HG03159 (cell line): ENCODE measurements around the gene MYH9.

Experiments
- ATAC-seq: cut with Tn5 transposase; IDR thresholded peaks from one replicate; pipeline ENCODE4 v1.9.1; 2021; ENCODE audit warnings: mild to moderate bottlenecking, moderate library complexity; ENCODE audit not compliant: unreplicated experiment

Gene MYH9

DNA sequence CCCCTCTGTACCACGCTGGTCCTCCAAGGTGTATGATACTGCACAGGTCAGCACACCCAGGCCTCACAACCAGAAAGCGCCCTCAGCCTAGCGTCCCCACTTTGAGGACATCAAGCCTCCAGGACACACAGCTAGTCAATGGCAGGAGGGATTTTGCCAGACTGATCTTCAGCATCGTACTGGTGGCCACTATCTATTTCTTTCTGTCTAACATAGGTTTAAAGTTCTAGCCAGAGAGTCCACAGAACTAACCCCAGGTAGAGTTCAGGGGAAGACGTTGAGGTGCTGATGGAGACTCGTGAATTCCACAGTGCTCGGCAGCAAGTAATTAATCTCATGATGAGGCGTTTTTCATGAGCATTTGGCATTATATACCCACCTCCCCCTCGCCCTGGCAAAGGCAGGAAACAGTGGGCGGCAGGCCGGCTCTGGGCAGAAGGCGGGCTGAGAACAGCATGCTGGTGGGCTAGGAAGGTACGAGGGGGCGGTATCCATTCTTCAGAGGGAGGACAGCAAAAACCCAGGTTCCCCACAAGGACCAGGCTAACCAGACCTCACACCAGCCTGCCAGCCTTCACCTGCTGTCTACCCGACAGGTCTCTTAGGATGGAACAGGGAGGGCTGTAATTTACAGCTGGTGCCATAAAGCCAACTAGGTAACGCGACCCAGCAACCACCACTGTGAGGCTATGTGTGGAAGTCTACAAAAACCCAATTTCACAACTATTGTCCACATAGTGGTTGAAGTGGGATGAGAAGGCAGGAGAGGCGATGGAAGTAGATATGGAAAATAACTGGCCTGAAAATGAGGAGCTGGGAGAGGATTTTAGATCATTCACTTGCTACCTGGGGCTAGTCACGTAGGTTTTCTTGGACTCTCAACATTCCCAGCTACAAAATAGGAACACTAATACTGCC lies 18.5 kb downstream of the MYH9 start:
- ATAC-seq: no peak

DNA sequence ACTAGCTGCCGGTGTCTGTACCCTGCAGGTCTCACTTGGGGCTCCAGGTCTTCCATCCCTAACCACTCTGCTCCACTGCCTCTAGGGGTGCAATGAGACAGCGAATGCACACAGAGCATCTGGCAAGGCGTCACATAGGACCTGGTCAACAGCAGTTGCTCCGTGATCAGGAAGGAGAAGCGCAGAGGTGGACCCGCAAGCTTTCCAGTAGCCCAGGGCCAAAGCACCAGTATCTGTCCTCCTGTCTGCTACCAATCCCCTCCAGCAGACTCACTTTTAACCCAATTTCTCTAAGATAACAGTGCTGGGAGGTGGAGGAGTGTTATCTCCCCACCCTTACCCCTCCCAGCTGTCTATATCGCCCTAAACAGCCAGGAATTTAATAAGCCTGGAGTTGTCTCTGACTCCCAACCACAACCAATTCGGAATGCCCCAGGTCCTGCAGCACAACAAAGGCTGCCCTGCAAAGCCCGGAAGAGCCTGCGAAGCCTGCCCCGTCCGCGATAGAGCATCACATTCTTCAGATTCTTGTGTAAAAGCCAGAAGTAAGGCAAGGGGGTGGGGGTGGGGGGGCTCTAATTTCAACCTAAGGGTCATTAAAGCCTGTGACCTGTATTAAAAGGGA lies 19.3 kb downstream of the MYH9 start:
- no peak for ATAC-seq

DNA sequence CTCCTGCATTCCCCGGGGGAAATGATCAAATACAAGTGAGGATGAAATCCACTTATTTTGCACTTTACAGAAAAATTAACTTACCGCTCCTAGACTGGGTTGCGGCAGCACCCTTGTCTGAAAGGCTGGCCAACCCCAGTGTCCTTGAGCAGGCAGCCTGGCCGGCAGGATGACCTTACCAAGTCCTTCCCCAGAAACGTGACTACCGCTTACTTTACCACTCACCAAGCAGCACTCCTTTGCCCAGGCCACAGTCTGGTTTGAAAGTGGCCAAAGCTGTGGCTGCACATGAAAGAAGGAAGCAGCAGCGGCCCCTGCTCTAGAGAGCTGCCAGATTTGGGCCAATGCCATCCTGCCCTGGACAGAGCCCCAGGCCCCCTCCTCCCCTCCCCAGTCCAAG lies 20.3 kb downstream of the MYH9 start:
- ATAC-seq: no peak

DNA sequence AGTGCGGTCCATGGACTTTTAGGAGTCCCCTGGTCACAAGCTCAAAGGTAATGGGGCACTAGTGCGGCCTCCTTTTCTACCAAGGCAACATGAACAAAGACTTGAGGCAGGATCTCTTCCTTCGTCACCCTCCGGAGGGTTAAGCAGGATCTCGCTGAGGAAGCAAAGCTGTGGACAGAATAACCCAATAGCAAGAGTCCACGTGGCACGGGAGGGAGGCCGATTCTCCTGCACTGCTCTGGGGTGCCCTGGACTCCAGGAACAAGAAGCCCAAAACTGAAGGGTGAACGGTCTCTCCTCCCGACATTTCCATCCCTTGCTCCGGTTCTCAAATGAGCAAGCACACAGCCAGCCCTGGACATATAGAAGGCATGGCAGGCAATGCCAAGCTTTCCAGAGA lies 20.7 kb downstream of the MYH9 start:
- no peak for ATAC-seq

DNA sequence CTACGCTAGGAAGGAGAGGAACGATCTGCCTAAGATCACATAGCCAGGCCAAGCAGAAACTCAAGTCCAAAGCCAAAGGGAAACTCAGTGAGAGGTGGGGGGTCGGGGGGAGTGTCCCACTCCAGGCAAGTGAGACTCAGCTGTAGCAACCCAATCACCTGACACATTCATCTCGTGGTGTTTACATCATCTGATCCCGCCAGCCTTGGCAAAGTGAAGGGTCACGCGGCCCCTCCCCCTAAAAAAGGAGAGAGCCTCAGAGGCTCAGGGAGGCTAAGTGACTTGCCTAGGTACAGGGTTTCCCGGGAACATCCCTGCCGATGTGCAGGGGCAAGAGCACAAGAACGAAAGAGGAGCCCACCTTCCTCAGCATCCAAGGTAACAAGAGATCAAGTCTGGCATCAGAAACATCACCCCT lies 21.5 kb downstream of the MYH9 start:
- no peak for ATAC-seq

DNA sequence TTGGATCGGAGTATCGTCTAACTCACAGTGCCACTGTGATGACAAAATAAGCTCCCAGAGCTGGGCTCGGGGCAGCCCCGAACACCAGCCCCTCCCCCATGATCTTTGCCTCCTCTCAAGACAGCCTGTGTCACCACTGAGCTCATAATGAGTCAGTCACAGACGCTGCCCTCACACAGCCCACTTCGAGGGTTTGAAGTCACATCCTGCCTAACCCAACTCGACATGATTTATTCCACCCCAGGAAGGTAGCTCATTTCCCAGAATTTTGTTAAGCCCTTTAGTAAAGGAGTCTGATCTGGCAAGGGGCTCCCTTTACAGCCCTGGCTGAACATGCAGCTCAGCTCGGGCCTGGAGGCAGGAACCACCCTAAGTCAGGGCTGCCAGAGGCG lies 22.8 kb downstream of the MYH9 start:
- ATAC-seq: no peak

DNA sequence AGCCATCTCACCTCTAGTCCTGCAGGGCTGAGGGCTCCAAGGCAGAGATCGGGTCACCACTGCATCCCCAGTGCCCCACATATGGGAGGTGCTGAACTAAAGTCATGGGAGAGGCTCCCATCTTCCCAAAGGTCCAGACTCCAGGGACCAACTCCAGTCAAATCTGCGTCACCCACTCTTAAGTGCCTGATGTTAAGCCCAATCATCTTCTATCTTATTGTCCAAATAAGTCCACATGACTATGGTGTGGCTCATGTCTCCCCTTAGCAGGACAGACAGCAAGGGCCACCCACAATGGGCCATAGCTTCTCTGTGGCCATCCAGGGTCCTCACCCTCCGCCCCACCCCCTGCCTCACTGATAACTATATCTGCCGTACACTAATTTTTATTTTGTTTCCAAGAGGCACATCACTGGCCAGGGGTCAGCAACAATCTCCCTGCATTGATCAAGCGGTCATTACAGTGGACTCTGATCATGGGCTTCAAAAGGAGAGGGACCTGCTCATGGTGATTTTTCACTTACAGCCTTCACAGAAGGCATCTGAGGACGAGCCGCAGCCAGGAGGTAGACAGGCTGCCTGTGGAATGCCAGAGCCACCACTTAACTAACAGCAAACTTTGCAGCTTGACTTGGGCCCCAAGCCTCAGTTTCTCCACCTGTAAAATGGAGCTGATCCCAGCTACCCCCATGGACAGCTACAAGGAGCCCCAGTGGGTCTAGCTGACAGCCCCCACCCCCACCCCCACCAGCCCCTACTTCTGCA lies 23.3 kb downstream of the MYH9 start:
- ATAC-seq: no peak

DNA sequence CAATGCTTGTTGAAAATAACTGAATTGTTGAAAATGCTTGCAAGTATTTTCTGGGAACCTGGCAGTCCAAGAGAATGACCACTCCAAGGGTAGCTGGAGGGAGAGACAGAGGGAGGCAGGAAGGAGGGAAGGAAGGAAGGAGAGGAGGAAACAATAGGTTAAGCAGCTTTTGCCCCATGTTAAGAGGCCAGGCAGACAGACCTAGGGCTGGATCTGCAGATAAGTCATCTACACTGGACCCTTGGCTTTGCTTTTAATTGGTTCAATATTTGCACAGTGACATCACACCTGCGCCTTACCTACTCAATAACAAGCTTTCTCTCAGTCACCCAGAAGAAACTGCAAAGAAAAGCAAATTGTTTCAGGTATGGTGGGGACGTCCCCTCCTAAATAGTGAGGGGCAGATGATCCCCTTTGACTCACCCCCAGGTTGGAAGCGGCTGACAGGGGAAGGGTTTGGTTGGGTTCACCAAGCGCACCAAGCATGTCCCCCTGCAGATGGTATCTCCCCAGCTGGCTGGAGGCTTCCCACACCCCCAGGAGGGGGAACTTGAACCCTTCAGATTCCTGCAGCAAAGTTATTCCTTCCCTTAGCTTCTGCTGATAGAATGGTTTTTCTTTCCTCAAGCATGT lies 24.3 kb downstream of the MYH9 start:
- no peak for ATAC-seq

DNA sequence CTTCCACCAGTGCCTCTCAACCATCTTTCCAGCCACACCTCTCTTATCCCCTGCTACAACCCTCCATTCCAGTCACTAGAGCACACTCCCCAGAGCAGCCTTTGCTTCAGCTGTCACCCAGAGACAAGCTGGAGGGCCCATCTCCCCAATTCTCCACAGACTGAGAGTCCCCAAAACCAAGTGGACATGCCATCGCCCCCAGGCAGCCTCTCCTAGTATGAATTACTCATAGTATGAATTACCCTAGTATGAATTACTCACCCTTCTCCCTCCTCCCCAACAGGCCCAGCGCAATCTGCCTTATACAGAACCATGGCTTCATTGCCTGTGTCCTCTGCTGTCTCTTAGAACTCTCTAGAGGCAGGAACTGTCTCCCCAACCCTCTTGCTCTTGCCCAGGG lies 24.8 kb downstream of the MYH9 start:
- no peak for ATAC-seq

DNA sequence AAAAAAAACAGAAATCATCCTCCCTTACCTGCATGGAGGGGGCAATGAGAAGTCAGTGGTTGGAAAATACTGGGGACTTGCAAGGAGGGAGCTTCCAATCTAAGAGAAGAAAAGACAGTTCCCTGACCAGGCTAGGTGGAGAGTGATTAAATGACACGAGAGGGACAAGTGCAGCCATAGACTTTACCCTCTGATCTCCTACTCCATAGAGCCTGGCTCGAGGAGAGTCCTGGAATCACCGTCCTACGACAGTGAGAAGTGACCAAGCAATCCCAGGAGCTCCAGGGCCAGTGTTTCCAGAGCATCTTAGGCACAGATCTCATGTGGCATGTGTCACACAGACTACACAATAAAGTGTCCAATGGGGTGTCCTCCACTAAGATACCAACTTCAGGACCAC lies 25.7 kb downstream of the MYH9 start:
- no peak for ATAC-seq

DNA sequence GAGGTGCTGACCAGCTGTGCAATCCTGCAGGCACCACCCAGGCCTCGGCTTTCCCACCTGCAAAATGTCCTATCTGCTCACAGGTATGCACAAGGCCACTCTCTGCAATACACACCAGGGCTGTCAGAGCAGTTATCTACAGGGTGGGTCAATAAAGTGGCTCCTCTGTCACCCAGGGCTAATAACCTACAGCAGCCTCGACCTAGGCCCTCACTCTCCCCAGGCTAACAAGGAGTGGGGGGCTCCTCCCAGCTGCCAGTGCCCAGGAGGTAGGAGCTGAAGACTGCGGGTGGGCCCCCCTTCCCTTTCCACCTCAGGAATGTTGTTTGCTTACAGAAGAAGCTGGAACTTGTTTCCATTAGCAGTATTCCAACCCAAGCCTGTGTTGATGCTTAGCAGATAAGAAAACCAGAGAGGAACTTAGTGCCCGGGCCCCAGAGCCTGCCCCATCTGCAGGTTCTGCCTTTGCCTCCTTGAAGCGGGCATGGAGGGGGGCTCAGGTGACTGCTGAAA lies 26.8 kb downstream of the MYH9 start:
- ATAC-seq: no peak

DNA sequence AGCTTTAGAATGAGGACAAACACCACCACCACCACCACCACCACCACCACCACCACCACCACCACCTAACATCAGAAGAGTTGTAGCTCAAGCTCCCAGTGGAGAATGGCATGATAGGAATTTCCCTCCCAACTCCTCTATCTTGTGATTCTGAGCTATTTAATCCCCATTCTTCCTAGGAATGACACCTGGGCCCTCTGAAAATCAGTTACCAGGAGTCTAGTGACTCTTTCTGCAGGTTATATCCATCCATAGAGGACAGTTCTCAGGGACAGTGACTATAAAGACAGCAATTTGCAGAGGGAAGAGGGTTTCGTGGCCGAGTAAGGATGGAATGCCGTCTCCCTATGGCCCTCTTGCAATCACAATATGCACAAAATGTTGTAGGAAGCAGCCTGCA lies 27.8 kb downstream of the MYH9 start:
- ATAC-seq: no peak

DNA sequence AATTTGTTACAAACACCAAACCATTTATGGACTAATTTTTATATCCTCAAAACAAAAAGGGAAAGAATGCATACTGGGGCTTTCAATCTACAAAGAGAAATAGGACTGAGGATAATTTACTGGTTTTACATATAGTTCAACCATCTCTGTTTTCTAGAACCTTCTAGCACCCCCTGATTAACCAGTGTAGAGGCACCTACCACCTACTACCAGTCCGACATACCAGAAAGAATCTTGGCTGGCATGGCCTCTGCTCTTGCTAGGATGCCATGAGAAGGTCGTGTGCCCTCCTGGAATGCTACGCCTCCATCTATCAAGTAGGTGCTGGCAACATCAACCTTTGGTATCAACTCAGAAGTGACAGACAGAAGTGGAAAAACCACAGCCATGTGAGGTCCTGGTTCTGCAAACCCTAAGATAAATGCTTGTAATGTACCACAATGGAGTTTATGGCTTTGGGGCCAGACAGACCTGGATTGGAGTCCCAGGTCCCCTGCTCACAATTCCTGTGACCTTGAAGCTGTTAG lies 28.2 kb downstream of the MYH9 start:
- no peak for ATAC-seq

DNA sequence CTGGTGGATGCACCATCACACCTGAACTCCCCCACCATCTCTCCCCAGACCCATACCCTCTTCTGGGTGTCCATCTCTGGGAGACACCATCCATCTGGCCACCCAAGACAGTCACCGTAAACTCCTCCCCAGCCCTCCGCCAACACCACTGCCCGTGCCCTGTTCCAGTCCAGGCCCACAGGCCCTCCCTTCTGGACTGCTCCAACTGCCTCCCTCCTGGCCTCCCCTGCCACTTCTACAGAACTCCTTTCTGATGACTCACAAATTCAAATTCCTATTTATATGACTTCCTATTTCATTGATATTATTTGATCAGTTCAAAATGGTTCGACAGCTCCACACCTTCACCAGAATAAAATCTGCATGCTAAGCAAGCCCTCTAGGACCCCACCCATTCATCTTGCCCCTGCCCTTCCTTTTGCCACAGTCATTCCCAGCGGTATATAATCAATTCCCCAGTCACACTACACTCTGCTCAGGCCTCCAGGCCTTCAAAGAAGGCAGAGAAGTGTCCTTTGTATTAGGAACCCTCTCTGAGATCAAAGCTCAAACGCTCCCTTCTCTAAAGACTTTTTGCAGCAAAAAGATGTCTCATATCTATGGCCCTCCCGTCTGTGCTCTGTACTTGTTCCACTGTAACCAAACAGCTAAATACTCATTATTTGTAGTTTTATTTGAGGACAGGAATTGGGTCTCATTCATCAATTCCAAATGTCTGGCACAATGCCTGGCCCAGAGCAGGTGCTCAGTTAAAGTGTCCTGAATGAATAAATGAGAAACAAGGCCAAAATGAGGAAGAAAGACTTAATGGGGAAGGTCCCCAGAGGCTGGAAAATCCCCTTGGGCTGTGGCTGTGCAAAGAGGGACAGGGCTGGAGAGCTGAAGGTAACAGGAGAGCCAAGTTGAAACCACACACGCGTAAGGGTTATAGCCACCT lies 29.0 kb downstream of the MYH9 start:
- ATAC-seq: no peak

DNA sequence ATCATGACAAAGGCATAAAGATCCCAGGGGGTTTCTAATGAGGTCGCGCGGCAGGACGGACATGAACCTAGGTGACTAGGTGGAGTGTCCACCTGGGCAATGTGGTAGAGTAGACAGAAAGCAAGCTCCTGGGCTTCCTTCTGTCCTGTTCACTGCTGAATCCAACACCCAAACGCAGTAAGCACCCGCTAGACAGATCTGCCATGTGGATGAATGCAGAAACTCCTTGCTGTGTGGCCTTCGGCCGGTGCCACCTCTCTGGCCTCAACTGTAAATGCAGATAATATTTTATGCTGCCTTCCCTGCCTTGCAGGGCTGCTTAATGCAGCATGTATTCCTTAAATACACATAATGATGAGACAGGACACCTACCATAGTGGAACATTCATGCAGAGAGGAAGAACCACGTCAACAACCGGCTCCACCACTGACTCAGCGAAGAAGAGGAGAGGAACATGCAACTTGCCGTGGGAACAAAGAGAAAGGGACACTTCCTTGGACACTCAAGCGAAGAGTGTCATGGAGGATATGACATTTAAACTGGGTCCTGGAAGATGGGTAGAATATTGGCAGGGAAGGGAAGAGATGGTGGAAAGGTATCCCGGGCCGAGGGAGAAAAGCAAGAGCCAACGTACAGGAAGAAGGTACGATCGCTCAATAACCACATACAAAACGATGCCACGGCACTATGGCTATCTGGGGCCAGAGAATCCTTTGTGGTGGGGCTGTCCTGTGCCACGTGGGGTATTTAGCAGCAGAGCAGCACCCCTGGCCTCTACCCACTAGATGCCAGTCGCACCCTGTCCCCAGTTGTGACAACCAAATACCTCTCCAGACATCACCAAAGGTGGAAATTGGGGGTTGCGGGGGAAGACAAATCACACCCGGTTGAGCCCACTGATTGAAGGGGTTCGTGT lies 30.8 kb downstream of the MYH9 start:
- no peak for ATAC-seq

DNA sequence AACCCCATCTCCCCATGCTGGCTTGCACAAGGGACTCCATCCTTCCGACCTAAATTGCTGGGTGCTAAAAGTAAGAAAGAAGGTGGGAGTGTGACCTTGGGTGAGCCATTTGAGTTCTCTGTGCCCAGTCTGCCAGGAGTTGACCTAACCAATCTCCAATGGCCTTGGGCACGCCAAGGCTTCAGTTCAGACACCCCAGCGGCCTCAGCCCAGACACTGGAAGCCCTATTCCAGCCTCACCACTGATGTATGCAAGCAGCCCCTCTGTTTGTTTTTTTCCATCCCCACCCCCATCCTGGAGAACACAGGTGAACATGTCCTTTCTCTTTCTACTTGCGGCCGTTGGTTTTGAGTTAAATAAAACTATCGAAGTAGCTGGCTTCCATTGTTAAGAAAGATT lies 31.9 kb downstream of the MYH9 start:
- no peak for ATAC-seq

DNA sequence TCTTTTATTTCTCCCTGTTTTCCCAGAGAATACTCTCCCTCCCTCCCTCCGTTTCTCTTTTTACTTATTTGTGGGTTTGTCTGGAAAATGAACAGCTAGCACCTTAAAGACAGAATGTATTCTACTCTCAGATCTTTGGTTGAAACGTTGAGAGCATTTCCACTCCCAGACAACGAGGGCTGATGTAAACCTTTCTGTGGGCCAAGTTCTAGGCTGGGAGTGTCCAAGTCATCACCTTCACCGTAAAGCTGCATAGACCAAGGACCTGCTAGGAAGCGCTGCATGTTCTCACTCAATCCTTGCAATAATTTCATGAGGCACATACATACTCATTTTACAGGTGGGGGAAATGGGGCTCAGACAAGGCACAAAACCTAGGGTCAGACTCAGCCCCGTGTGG lies 32.4 kb downstream of the MYH9 start:
- ATAC-seq: no peak

DNA sequence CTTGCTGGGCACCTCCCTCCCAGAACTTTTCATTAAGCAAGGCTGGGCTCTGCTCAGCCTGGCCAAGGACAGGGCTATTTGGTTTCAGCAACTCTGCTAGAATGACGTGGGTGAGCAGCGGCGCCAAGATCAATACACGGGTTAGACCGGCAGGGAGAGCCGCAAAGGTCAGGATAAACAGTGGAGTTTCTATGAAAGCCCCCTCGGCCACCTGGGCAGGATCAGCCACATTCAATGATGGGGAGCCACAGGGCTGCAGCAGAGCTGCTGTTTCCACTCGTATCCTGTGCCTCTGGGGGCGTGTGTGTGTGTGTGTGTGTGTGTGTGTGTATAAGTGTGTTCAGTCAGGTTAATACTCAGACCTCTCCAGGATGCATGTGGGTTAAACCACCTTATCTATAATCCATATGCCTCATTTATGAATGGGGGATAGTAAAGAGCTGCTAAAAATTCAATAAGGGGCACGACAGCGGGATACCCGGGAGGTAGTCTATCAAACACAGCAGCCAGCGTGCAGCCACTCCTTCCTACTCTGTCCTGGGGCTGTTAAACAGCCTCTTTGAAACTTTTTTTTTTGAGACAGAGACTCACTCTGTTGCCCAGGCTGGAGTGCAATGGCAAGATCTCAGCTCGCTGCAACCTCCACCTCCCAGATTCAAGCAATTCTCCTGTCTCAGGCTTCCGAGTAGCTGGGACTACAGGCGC lies 34.8 kb downstream of the MYH9 start:
- ATAC-seq: no peak
